Measurements from ENCODE around the gene PCP2. TPM values are rescaled to one million over a fixed set of nuclear protein-coding genes. Genes with fewer than 3 reads are reported as not detected.

PCP2 gene
- total and polyA plus RNA-seq, 2 of the 13 experiments (the other 11 are each of a cell fraction or from before 2014, with no cell fraction given): 0.62 TPM; not detected in 1

DNA sequence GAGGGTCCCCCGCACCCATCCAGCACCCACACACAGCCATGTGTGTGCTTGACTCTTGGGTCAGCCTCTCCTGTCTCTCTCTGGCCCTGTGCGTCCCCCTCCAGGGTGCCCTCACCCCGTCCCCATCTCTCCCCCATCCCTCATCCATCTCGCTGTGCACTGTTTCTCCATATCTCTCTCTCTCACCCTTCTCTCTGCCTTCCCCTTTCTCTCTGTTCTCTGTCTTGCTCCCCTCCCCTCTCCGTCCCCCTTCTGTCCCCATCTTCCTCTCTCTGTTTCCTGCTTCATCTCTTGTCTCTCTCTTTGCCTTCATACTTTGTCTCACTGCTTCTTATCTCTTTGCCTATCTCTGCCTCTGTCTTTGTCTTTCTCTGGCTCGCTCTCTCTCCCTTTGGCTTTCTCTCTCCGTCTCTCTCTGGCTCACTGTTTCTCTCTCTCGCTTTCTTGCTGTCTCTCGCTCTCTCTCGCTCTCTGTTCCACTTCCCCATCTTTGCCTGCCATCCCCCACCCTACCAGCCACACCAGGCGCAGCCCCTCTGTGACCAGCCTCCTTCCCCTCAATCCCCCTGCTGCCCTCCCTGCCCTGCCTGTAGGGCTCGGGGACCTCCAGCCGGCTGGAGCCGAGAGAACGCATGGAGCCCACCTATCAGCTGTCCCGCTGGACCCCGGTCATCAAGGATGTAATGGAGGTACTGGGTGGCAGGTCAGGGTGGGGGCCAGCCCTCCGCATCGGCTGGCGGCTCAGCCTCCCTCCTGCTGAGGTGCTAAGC, 12.3 kb upstream of the PCP2 start:
- no peak for FAIRE-seq
- Histone ChIP-seq H4K20me1 (ENCODE audit: insufficient read depth, low read length) (no peaks in the 10 kb centered on the region), H3K4me2 (ENCODE audit: low read depth, low read length) (no peak overlapping the region), H3K36me3 (replicated peaks in 1 of 2; ENCODE audit: control insufficient read depth in 1 of 2, insufficient read depth in 2 of 2, low read length in 2 of 2) (no peaks in the 10 kb centered on the region), H3K4me1 (ENCODE audit: insufficient read depth, low read length) (no peaks in the 10 kb centered on the region), H3K27ac (ENCODE audit: extremely low read length, insufficient read depth, low read length) (no peak overlapping the region), H3K4me3 (replicated peaks in 1 of 3; ENCODE audit: insufficient read depth in 1 of 3, low read depth in 2 of 3, low read length in 3 of 3) (no peak overlapping the region), H3K27me3 (ENCODE audit: control insufficient read depth in 1 of 2, insufficient read depth in 2 of 2, low read length in 2 of 2) (no peaks in the 10 kb centered on the region), H3K9ac (ENCODE audit: insufficient read depth, low read depth, low read length) (no peak overlapping the region), H2AFZ (ENCODE audit: low read length) (no peak overlapping the region), H3K79me2 (ENCODE audit: insufficient read depth, low read length) (no peaks in the 10 kb centered on the region), H3K9me3 (ENCODE audit: low read length) (no peaks in the 10 kb centered on the region)
- 94% methylated on average over 15 of the region's 20 CpGs for WGBS (ENCODE audit: low lambda C conversion rate)
- ATAC-seq: no peak
- ChIA-PET POLR2A (no interaction called here), CTCF (ENCODE audit: low intra/inter-chr PET ratio, low total read pairs) (no interaction called here)
- no peak for DNase-seq (ENCODE audit: low spot score)
- in situ Hi-C loops (cut with HindIII; ENCODE audit: extremely low pct_ligation_motif_present, low pct_unique_long_range_greater_than_20kb) (no loop called here), intact Hi-C loops (cut with micrococcal nuclease; ENCODE audit: unreplicated experiment) (no loop called here)
- BruUV-seq (replicated peaks): no TSS peak
- TF ChIP-seq NFKB2 (CRISPR knock-in tag; IDR thresholded peaks at IDR 0.05; ENCODE audit: borderline replicate concordance): no peak
- no peak for TF ChIP-seq E2F5 (CRISPR knock-in tag; conservative IDR thresholded peaks at IDR 0.05)
- TF ChIP-seq SATB2 (CRISPR knock-in tag; IDR thresholded peaks at IDR 0.05): no peak
- no peak for TF ChIP-seq ZNF318 (CRISPR knock-in tag; IDR thresholded peaks at IDR 0.05)
- TF ChIP-seq ZNF3 (CRISPR knock-in tag; IDR thresholded peaks at IDR 0.05): no peak
- no peak for TF ChIP-seq PHF20 (CRISPR knock-in tag; IDR thresholded peaks at IDR 0.05)
- TF ChIP-seq, protein P1, sequence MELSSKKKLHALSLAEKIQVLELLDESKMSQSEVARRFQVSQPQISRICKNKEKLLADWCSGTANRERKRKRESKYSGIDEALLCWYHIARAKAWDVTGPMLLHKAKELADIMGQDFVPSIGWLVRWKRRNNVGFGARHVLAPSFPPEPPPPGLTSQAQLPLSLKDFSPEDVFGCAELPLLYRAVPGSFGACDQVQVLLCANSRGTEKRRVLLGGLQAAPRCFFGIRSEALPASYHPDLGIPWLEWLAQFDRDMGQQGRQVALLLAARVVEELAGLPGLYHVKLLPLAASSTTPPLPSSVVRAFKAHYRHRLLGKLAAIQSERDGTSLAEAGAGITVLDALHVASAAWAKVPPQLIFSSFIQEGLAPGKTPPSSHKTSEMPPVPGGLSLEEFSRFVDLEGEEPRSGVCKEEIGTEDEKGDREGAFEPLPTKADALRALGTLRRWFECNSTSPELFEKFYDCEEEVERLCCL (CRISPR knock-in tag; IDR thresholded peaks at IDR 0.05; ENCODE audit: borderline replicate concordance): no peak
- TF ChIP-seq, protein P2, sequence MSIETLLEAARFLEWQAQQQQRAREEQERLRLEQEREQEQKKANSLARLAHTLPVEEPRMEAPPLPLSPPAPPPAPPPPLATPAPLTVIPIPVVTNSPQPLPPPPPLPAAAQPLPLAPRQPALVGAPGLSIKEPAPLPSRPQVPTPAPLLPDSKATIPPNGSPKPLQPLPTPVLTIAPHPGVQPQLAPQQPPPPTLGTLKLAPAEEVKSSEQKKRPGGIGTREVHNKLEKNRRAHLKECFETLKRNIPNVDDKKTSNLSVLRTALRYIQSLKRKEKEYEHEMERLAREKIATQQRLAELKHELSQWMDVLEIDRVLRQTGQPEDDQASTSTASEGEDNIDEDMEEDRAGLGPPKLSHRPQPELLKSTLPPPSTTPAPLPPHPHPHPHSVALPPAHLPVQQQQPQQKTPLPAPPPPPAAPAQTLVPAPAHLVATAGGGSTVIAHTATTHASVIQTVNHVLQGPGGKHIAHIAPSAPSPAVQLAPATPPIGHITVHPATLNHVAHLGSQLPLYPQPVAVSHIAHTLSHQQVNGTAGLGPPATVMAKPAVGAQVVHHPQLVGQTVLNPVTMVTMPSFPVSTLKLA (IDR thresholded peaks at IDR 0.05): no peak
- no peak for TF ChIP-seq NR2F6 (IDR thresholded peaks at IDR 0.05)
- no peak for TF ChIP-seq NR2F6 (CRISPR knock-in tag; IDR thresholded peaks at IDR 0.05)
- no peak for TF ChIP-seq ZSCAN30 (CRISPR knock-in tag; IDR thresholded peaks at IDR 0.05)
- TF ChIP-seq ZFP36 (IDR thresholded peaks at IDR 0.05; ENCODE audit: borderline replicate concordance, low read depth, low read length, partially characterized antibody): no peak
- no peak for TF ChIP-seq ZNF124 (CRISPR knock-in tag; IDR thresholded peaks at IDR 0.05)
